Measurements from ENCODE around the gene GUCA2A. TPM values are rescaled to one million over a fixed set of nuclear protein-coding genes. Genes with fewer than 3 reads are reported as not detected.

GUCA2A gene
- total and polyA plus RNA-seq, 9 of the 15 experiments (the other 6 are each of a cell fraction or from before 2014, with no cell fraction given): not detected

- Histone ChIP-seq H3K27me3 (ENCODE audit: control insufficient read depth in 2 of 2, insufficient read depth in 2 of 2, low read length in 2 of 2) (no peaks in the 10 kb centered on the region), H3K4me2 (ENCODE audit: insufficient read depth, low read length) (no peak overlapping the region), H3K27ac (ENCODE audit: extremely low read depth, low read depth, low read length) (no peak overlapping the region), H2AFZ (ENCODE audit: low read depth, low read length) (no peak overlapping the region), H3K4me1 (replicated peaks in 1 of 2; ENCODE audit: control insufficient read depth in 2 of 2, insufficient read depth in 2 of 2, low read length in 2 of 2) (no peaks in the 10 kb centered on the region; a peak in 2 of 5 replicates), H3K4me3 (no peak overlapping the region), H4K20me1 (replicated peaks; ENCODE audit: control insufficient read depth, insufficient read depth, low read length) (no peaks in the 10 kb centered on the region), H3K36me3 (ENCODE audit: control insufficient read depth, insufficient read depth, low read length) (peaks cover 26% of the 10 kb centered on the region; the same call in 2 of the 3 replicates), H3K79me2 (ENCODE audit: control insufficient read depth, insufficient read depth, low read length) (peaks cover 50% of the 10 kb centered on the region), H3K9me1 (ENCODE audit: control insufficient read depth, insufficient read depth, low read length) (no peaks in the 10 kb centered on the region), H3K9ac (ENCODE audit: insufficient read depth in 1 of 2, low read depth in 2 of 2, low read length in 2 of 2) (no peak overlapping the region), H3K9me3 (replicated peaks; ENCODE audit: control insufficient read depth, insufficient read depth, low read depth, low read length) (0 out of 2 replicates have a peak, but pooled peaks cover 3% of the 10 kb centered on the region)
- ATAC-seq (no peak), FAIRE-seq (no peak), DNase-seq (ENCODE audit: extremely low read depth in 1 of 4, low spot score in 3 of 4) (no peak)
- TF ChIP-seq SMAD4 (CRISPR knock-in tag; conservative IDR thresholded peaks at IDR 0.05) (no peak), MYNN (IDR thresholded peaks at IDR 0.05) (no peak), MYNN (CRISPR knock-in tag; IDR thresholded peaks at IDR 0.05) (no peak), CSDE1 (IDR thresholded peaks at IDR 0.05) (no peak), SIN3A (IDR thresholded peaks at IDR 0.05; ENCODE audit: borderline replicate concordance in 2 of 2, control insufficient read depth in 1 of 2, low read depth in 2 of 2, low read length in 2 of 2) (no peak), SNIP1 (IDR thresholded peaks at IDR 0.05; ENCODE audit: low read depth) (no peak), CBX8 (IDR thresholded peaks at IDR 0.05; ENCODE audit: borderline replicate concordance, extremely low read depth, low read depth, low read length, poor library complexity, severe bottlenecking) (no peak), TARDBP (IDR thresholded peaks at IDR 0.05) (no peak), SNAPC5 (CRISPR knock-in tag; IDR thresholded peaks at IDR 0.05) (no peak), HDGF (IDR thresholded peaks at IDR 0.05) (no peak), CEBPG (CRISPR knock-in tag; IDR thresholded peaks at IDR 0.05) (no peak), CEBPG (tag; conservative IDR thresholded peaks at IDR 0.05 in 1 of 2, IDR thresholded peaks at IDR 0.05 in 1 of 2) (no peak), MTA1 (IDR thresholded peaks at IDR 0.05; ENCODE audit: borderline replicate concordance) (no peak), HLTF (IDR thresholded peaks at IDR 0.05) (no peak), ATF2 (CRISPR knock-in tag; IDR thresholded peaks at IDR 0.05) (no peak), ZNF384 (IDR thresholded peaks at IDR 0.05; ENCODE audit: low read depth, low read length) (no peak), PHF20 (IDR thresholded peaks at IDR 0.05; ENCODE audit: partially characterized antibody) (no peak), MXI1 (IDR thresholded peaks at IDR 0.05; ENCODE audit: low read depth, low read length) (no peak)
- 77% methylated on average over 6 of the region's 6 CpGs for WGBS (ENCODE audit: insufficient coverage, low coverage, missing lambda C conversion rate)
- in situ Hi-C loops (cut with MboI): no loop called here
- intact Hi-C loops (cut with micrococcal nuclease): no loop called here
- CTCF ChIA-PET (ENCODE audit: low intra/inter-chr PET ratio): no interaction called here
- POLR2A ChIA-PET: interaction anchor here (0.7 to 1.2 kb wide), 5 partner anchors 8 to 16 kb away, joined by 3 read pairs; no protein-coding TSS in a partner anchor
- no TSS peak for BruUV-seq (replicated peaks)
Measured at GRCh38 chr1:42209526-42210251, 45.1 kb upstream of the GUCA2A start.

Measured in K562 (cell line).